ENCODE data around the gene KLHL21.
"Not testable (repeated sequence)": the region's sequence is repeated elsewhere in the genome, so short reads cannot be mapped to it uniquely, and the experiment has no call there.

The KLHL21 gene

GRCh38 chr1:6602669-6603237 is at the start of gene KLHL21:
Gene KLHL21, minus strand, starts transcription at chr1:6602869. Its CDS starts 52 bp downstream, at chr1:6602817.
- peak; percentile 86 to 90 for DNase-seq

- no peak for DNase-seq
Observed at GRCh38 chr1:6651909-6652308, 49.2 kb upstream of the KLHL21 start.

GRCh38 chr1:6648556-6648955 is 45.9 kb upstream of the KLHL21 start:
- no peak for DNase-seq

- peak; percentile 25 to 26 for DNase-seq
Observed at GRCh38 chr1:6646499-6647148, 44.0 kb upstream of the KLHL21 start.

GRCh38 chr1:6645018-6645417 is 42.3 kb upstream of the KLHL21 start:
- DNase-seq, result no peak

- not testable (repeated sequence) for DNase-seq
Observed at GRCh38 chr1:6640867-6641266, 38.2 kb upstream of the KLHL21 start.

GRCh38 chr1:6638226-6638625 is 35.6 kb upstream of the KLHL21 start:
- DNase-seq, result no peak

GRCh38 chr1:6637770-6638169 is 35.1 kb upstream of the KLHL21 start:
- no peak for DNase-seq

GRCh38 chr1:6636778-6637177 is 34.1 kb upstream of the KLHL21 start:
- not testable (repeated sequence) for DNase-seq

GRCh38 chr1:6635910-6636760 is 33.5 kb upstream of the KLHL21 start:
- DNase-seq, result no peak

- no peak for DNase-seq
Observed at GRCh38 chr1:6635161-6635909, 32.7 kb upstream of the KLHL21 start.

- peak; percentile 46 to 50 for DNase-seq
Observed at GRCh38 chr1:6634371-6635052, 31.8 kb upstream of the KLHL21 start.

- DNase-seq, result no peak
Observed at GRCh38 chr1:6632588-6633514, 30.2 kb upstream of the KLHL21 start.

GRCh38 chr1:6631058-6631457 is 28.4 kb upstream of the KLHL21 start:
- no peak for DNase-seq

- DNase-seq, result no peak
Observed at GRCh38 chr1:6630027-6630426, 27.4 kb upstream of the KLHL21 start.

GRCh38 chr1:6628971-6629479 is 26.4 kb upstream of the KLHL21 start:
- DNase-seq, result no peak

- DNase-seq, result no peak
Observed at GRCh38 chr1:6627841-6628545, 25.3 kb upstream of the KLHL21 start.

- no peak for DNase-seq
Observed at GRCh38 chr1:6627031-6627430, 24.4 kb upstream of the KLHL21 start.

GRCh38 chr1:6625584-6626149 is 23.0 kb upstream of the KLHL21 start:
- DNase-seq, result no peak
